ENCODE measurements around the gene UBE2L5.

Gene UBE2L5

GRCh38 chr13:30423891-30424290 lies 1.6 kb downstream of the UBE2L5 start:
- no peak for TF ChIP-seq CTCF (IDR thresholded peaks at IDR 0.05)
- Mint-ChIP-seq H3K27me3 (ENCODE audit: low read depth, poor library complexity) (peaks cover 47% of the 10 kb centered on the region), H3K36me3 (ENCODE audit: low read depth) (no peaks in the 10 kb centered on the region), H3K4me3 (no peak overlapping the region), H3K27ac (no peak overlapping the region), H3K9me3 (peaks cover 11% of the 10 kb centered on the region), H3K4me1 (peaks cover 20% of the 10 kb centered on the region)
- DNase-seq = no peak

- Mint-ChIP-seq H3K27ac (no peak overlapping the region), H3K27me3 (ENCODE audit: low read depth, poor library complexity) (peaks cover 37% of the 10 kb centered on the region), H3K36me3 (ENCODE audit: low read depth) (no peaks in the 10 kb centered on the region), H3K4me3 (no peak overlapping the region), H3K4me1 (no peaks in the 10 kb centered on the region), H3K9me3 (peaks cover 11% of the 10 kb centered on the region)
- no peak for DNase-seq
- TF ChIP-seq CTCF (IDR thresholded peaks at IDR 0.05) = no peak
Observed at GRCh38 chr13:30429235-30429634, 6.9 kb downstream of the UBE2L5 start.

DNA sequence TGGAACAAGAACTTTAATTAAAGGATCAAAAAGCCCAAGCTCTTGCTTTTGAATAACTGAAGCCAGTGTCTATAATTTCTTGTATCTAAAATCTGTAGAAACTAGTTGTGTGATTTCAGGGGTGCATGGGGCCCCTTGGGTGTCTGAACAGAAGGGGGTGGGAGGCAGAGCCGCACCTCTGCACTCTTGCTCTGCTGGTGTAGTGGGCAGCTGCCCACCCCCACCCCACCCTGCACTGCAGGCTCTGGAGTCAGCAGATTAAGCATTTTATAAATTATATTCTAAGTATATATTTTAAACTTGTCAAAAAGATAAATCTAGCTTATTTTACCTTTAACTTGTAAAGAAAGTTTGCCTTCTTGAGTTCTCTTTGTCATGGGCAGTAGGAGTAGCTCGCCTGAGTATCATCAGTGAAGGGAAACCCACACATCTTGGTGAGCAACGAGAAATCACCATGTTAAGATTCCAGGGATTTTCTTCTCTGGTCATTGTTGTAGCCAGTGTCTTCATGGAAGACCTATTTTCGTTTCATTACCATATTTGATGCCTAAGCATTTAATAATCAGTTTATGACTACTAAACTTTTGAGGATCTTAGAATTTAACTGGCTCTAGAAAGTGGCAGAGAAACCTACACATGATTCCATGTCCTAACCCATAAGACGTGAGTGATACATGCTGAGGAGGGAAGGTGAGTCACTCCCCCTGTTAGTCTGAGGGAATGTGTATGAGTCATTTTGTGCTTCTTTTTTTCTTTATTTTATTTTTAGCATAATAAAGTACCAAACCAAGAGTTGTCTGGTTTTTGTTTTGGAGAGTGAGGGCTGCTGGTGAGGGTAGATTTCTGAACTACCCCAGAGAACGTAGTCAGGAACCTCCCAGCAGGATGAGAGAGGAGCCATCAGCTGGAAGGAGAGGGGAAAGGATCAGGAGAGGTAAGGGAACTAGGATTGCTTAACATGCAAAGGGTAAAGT lies 7.7 kb downstream of the UBE2L5 start:
- TF ChIP-seq CTCF (IDR thresholded peaks at IDR 0.05) = no peak
- peaks cover 11% of the 10 kb centered on the region for H3K9me3 Mint-ChIP-seq
- H3K27me3 Mint-ChIP-seq (ENCODE audit: low read depth, poor library complexity) = peaks cover 30% of the 10 kb centered on the region
- DNase-seq = no peak
- no peaks in the 10 kb centered on the region for H3K36me3 Mint-ChIP-seq (ENCODE audit: low read depth)
- H3K4me1 Mint-ChIP-seq = no peaks in the 10 kb centered on the region
- H3K27ac Mint-ChIP-seq = no peak overlapping the region
- no peak overlapping the region for H3K4me3 Mint-ChIP-seq

DNA sequence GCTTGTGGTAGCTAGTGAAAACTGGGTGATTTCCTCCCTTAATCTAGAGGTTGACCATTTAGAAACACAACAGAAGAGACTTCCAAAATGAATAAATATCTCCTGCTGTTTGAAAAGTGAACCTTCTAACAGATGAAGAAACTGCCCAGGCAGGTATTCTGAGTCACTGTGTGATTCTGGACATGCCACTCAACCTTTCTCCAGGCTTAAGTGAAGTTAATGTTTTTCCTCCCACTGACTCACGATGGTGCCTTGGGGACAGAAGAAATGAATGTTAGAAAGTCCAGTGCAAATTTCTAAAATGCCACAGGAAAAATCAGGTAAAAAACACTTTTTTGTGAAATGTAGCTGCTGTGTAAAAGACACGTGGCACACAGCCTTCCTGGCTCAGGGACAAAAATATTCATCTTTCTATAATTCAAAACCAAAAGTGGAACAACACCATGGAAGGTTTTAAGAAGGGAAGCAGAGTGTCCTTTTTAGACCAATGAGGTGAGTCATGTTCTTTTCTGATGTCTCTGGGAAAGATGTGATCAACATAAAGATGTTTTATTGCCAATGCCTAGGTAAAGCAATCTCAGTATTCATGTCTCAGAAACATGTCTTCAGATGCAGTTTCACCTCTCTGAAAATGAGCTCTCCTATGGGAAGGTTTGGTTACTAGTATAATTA lies 9.1 kb downstream of the UBE2L5 start:
- Mint-ChIP-seq H3K36me3 (ENCODE audit: low read depth) (no peaks in the 10 kb centered on the region), H3K27me3 (ENCODE audit: low read depth, poor library complexity) (peaks cover 33% of the 10 kb centered on the region), H3K4me1 (no peaks in the 10 kb centered on the region), H3K9me3 (peaks cover 11% of the 10 kb centered on the region), H3K27ac (no peak overlapping the region), H3K4me3 (no peak overlapping the region)
- no peak for DNase-seq
- TF ChIP-seq CTCF (IDR thresholded peaks at IDR 0.05) = no peak

DNA sequence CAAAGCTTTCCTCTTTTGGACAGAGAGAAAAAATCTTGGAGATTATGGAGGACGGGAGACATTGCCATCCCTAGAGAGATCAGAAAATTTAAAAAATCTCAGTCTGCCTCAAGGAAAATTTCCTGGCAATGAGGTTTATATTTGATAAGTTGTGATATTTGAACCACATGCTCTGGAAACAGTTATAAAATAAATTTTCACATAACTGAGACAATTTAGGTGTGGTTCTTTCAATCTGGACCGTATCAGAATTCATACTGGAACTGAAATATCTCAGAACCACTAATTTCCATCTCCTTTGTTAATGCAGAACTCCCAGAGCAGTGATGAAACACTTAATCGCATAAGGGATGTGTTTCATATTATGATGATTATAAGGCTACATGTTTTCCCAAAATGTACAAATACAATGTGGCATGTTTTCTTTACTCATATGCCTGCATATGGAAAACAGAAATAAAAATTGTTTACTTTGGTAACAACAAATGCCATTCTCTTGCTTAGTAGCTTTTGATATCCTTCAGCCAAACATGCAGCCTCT lies 13.7 kb downstream of the UBE2L5 start:
- no peak overlapping the region for H3K27ac Mint-ChIP-seq
- H3K36me3 Mint-ChIP-seq (ENCODE audit: low read depth) = no peaks in the 10 kb centered on the region
- no peak for TF ChIP-seq CTCF (IDR thresholded peaks at IDR 0.05)
- H3K9me3 Mint-ChIP-seq = no peaks in the 10 kb centered on the region
- H3K4me1 Mint-ChIP-seq = no peaks in the 10 kb centered on the region
- H3K4me3 Mint-ChIP-seq = no peak overlapping the region
- peaks cover 30% of the 10 kb centered on the region for H3K27me3 Mint-ChIP-seq (ENCODE audit: low read depth, poor library complexity)
- DNase-seq = no peak

All from nephron progenitor cell (in vitro differentiated cells).